Measurements from ENCODE around the gene KANSL1.

GRCh38 chr17:46061435-46061834 lies 131.8 kb downstream of the KANSL1 start:
- TF ChIP-seq CTCF (IDR thresholded peaks at IDR 0.05) (peak in 1 of 3 experiments; percentile 29), POLR2AphosphoS5 (IDR thresholded peaks at IDR 0.05; ENCODE audit: insufficient read depth in 1 of 2, low read depth in 1 of 2) (no peak), POLR2A (IDR thresholded peaks at IDR 0.05) (no peak)

Measured in vagina (tissue), 2 donors.